ENCODE results near the gene ACADL. TPM values are rescaled to one million over a fixed set of nuclear protein-coding genes. Genes with fewer than 3 reads are reported as not detected.

ACADL gene
- total RNA-seq, 1 donor from 2014 or later: not detected

DNA sequence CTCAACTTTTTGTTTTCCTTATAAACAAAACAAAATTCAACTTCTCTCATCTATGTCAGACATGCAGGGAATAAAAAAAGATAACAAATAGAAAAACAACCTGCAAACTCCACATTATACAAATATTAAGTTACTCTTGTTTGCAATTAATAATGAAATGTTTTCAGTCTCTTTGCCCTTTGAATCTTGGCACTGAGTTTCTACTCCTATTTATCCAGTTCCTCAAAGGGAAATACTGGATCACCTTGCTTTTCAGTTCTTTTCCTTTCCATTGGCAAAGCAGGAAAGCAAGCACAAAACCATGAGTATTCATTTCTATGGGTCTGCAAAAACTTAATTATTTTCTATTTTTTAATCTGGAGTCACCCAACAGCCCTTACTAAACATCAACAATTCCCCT, 77.6 kb downstream of the ACADL start:
- Mint-ChIP-seq H3K27ac (no peak overlapping the region), H3K4me1 (ENCODE audit: low read depth) (no peaks in the 10 kb centered on the region), H3K27me3 (ENCODE audit: low read depth) (no peaks in the 10 kb centered on the region), H3K9me3 (peaks cover 5% of the 10 kb centered on the region), H3K36me3 (ENCODE audit: low read depth) (peaks cover 27% of the 10 kb centered on the region), H3K4me3 (ENCODE audit: low read depth) (no peak overlapping the region)
- intact Hi-C loops (cut with micrococcal nuclease): no loop called here
- DNase-seq (ENCODE audit: low spot score): no peak

Other genes with a start within 250 kb of the ACADL start
- 57.2 and 57.8 TPM in 2 replicates for gene RPE, start 222.8 kb downstream of the ACADL start, total RNA-seq
- gene KANSL1L, start 54.0 kb downstream of the ACADL start, total RNA-seq: 4.9 and 6.5 TPM in 2 replicates
- not detected in 2 replicates for gene MYL1, start 89.7 kb upstream of the ACADL start, total RNA-seq